Subcutaneous abdominal adipose tissue (tissue), 5 donors: ENCODE measurements around the gene PSMD9.
"Not testable (repeated sequence)": the region's sequence is repeated elsewhere in the genome, so short reads cannot be mapped to it uniquely, and the experiment has no call there.

Experiments used
- H3K27ac ChIP-seq: one replicate; pipeline ENCODE4 v1.7.0; 2013; ENCODE audit warnings: low read depth, mild to moderate bottlenecking, inconsistent platforms, low read length, moderate library complexity
- H3K27me3 ChIP-seq, 5 donors: one replicate each; pipeline ENCODE4 v1.7.0; 2013; ENCODE audit warnings: low read length in 5 of 5, inconsistent platforms in 1 of 5; ENCODE audit not compliant: control insufficient read depth in 5 of 5, insufficient read depth in 4 of 5
- H3K36me3 ChIP-seq, 5 donors: one replicate each; pipeline ENCODE4 v1.7.0; 2013; ENCODE audit warnings: low read length in 5 of 5; ENCODE audit not compliant: control insufficient read depth in 5 of 5, insufficient read depth in 5 of 5
- H3K4me1 ChIP-seq, 5 donors: one replicate each; pipeline ENCODE4 v1.7.0; 2013; ENCODE audit warnings: low read length in 5 of 5, mild to moderate bottlenecking in 3 of 5, moderate library complexity in 1 of 5; ENCODE audit not compliant: control insufficient read depth in 5 of 5, insufficient read depth in 5 of 5
- H3K4me3 ChIP-seq, 5 donors: one replicate each; pipeline ENCODE4 v1.7.0; 2013; ENCODE audit warnings: low read length in 5 of 5, low read depth in 1 of 5
- H3K9ac ChIP-seq, 5 donors: one replicate each; pipeline ENCODE4 v1.7.0; 2013; ENCODE audit warnings: low read length in 5 of 5, mild to moderate bottlenecking in 4 of 5, moderate library complexity in 3 of 5
- H3K9me3 ChIP-seq, 5 donors: one replicate each; pipeline ENCODE4 v1.7.0; 2013; ENCODE audit warnings: low read length in 5 of 5; ENCODE audit not compliant: control insufficient read depth in 5 of 5
- donor health status: healthy.
- donor health status: healthy.
- donor health status: healthy.
- donor health status: healthy.
- donor health status: healthy.

The PSMD9 gene

DNA sequence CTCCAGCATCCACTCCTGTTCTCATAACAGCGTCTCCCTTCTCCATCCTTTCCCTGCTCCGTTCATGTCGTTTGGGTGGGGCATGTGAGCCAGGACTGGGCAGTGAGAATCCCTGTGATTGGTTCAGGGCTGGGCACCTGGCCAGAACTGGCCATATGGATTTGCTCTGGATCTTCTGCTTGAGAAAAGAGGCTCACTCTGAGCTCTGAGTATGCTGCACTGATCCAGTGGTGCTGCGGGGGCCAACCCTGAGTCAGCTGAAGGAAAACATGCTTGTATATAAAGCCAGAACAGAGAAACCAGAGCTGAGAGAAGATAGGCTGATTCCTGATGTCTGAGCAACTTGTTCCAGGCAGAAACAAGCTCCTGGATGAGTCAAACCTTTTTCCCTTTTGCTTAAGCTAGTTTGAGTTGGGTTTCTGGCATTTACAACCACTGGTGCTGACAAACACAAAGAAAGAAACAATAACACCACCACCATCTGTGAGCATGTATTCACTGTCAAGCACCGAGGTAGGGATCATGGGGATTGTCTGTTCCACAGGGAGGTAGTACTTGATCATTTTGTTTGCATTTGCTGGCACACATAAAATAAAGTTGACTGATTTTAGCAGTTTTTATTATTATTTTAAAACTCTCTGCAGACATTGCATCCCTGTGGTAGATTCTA lies 15.9 kb upstream of the PSMD9 start:
- Histone ChIP-seq H3K36me3 (no peaks in the 10 kb centered on the region), H3K27ac (no peak overlapping the region), H3K9ac (no peak overlapping the region), H3K27me3 (no peaks in the 10 kb centered on the region), H3K9me3 (no peaks in the 10 kb centered on the region), H3K4me1 (no peaks in the 10 kb centered on the region), H3K4me3 (no peak overlapping the region)

- no peaks in the 10 kb centered on the region for H3K36me3 ChIP-seq
- no peaks in the 10 kb centered on the region for H3K9me3 ChIP-seq
- no peak overlapping the region for H3K9ac ChIP-seq
- no peak overlapping the region for H3K4me3 ChIP-seq
- no peaks in the 10 kb centered on the region for H3K27me3 ChIP-seq
- no peak overlapping the region for H3K27ac ChIP-seq
- no peaks in the 10 kb centered on the region for H3K4me1 ChIP-seq
Observed at GRCh38 chr12:121873216-121873569, 15.4 kb upstream of the PSMD9 start.

GRCh38 chr12:121874071-121874470 lies 14.5 kb upstream of the PSMD9 start:
- Histone ChIP-seq H3K4me1 (no peaks in the 10 kb centered on the region), H3K9ac (no peak overlapping the region), H3K27me3 (no peaks in the 10 kb centered on the region), H3K4me3 (no peak overlapping the region), H3K9me3 (no peaks in the 10 kb centered on the region), H3K36me3 (no peaks in the 10 kb centered on the region), H3K27ac (no peak overlapping the region)

DNA sequence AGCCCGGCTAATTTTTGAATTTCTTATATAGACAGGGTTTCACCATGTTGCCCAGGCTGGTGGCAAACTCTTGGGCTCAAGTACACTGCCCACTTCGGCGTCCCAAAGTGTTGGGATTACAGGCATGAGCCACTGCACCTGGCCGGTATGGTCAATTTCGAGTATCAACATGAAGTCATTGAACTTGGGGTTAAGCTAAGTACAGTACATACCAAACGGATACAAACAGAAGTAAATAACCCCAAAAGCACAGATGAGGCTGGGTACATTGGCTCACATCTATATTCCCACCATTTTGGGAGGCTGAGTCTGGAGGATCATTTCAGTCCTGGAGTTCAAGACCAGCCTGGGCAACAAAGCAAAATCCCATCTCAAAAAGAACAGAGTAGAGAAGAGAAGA lies 13.0 kb upstream of the PSMD9 start:
- Histone ChIP-seq H3K27ac (no peak overlapping the region), H3K36me3 (no peaks in the 10 kb centered on the region), H3K9ac (no peak overlapping the region), H3K4me1 (no peaks in the 10 kb centered on the region), H3K27me3 (no peaks in the 10 kb centered on the region), H3K4me3 (no peak overlapping the region), H3K9me3 (no peaks in the 10 kb centered on the region)

- not testable (repeated sequence) for H3K27ac ChIP-seq, H3K27me3 ChIP-seq, H3K4me1 ChIP-seq, H3K36me3 ChIP-seq, H3K9ac ChIP-seq, H3K4me3 ChIP-seq, H3K9me3 ChIP-seq
Observed at GRCh38 chr12:121876080-121876447, 12.5 kb upstream of the PSMD9 start.

GRCh38 chr12:121883315-121883660 lies 5.3 kb upstream of the PSMD9 start:
- H3K4me3 ChIP-seq: no peak overlapping the region
- no peak overlapping the region for H3K27ac ChIP-seq
- H3K9ac ChIP-seq: no peak overlapping the region
- H3K4me1 ChIP-seq: peaks cover 0 to 8% (median 5%) of the 10 kb centered on the region in 5 donors
- no peaks in the 10 kb centered on the region for H3K27me3 ChIP-seq
- H3K9me3 ChIP-seq: no peaks in the 10 kb centered on the region
- H3K36me3 ChIP-seq: no peaks in the 10 kb centered on the region

DNA sequence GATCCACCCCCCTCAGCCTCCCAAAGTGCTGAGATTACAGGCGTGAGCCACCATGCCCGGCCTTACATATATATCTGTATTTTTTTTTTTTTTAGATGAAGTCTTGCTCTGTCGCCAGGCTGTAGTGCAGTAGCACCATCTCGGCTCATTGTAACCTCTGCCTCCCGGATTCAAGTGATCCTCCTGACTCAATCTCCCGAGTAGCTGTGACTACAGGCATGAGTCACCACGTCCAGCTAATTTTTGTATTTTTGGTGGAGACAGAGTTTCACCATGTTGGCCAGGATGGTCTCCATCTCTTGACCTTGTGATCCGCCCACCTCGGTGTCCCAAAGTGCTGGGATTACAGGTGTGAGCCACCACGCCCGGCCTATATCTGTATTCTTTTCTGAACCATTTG lies 3.5 kb upstream of the PSMD9 start:
- H3K9ac ChIP-seq, H3K9me3 ChIP-seq, H3K27ac ChIP-seq, H3K27me3 ChIP-seq, H3K36me3 ChIP-seq, H3K4me3 ChIP-seq: not testable (repeated sequence)
- peaks cover 3 to 25% (median 18%) of the 10 kb centered on the region in 5 donors for H3K4me1 ChIP-seq

GRCh38 chr12:121888083-121888477 lies 510 bp upstream of the PSMD9 start:
- Histone ChIP-seq H3K36me3 (peaks cover 0 to 4% (median 0%) of the 10 kb centered on the region in 5 donors), H3K4me3 (peak overlapping the region; percentile 64 to 95 (median 94)), H3K27me3 (no peaks in the 10 kb centered on the region), H3K4me1 (peaks cover 3 to 31% (median 25%) of the 10 kb centered on the region in 5 donors), H3K27ac (no peak overlapping the region), H3K9ac (peak overlapping the region in 1 of 5 donors; percentile 39), H3K9me3 (no peaks in the 10 kb centered on the region)

DNA sequence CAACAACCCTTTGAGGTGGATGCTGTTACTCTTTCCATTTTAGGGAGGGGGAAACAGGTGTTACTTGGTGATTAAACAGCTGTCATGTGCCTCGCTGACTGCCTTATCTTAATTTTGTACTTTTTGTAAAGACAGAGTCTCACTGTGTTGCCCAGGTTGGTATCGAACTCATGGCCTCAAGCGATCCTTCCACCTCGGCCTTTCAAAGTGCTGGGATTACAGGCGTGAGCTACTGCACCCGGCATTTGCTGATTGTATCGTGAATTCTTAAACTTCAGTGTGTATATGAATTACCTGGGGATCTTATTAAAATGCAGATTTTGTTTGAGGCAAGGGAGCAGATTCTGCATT lies 659 bp downstream of the PSMD9 start:
- Histone ChIP-seq H3K9me3 (no peaks in the 10 kb centered on the region), H3K27ac (peak overlapping the region; percentile 91), H3K4me3 (peak overlapping the region; percentile 85 to 96 (median 94)), H3K36me3 (peaks cover 0 to 10% (median 4%) of the 10 kb centered on the region in 5 donors), H3K4me1 (peaks cover 3 to 36% (median 28%) of the 10 kb centered on the region in 5 donors), H3K9ac (peak overlapping the region; percentile 82 to 96 (median 94)), H3K27me3 (no peaks in the 10 kb centered on the region)

- H3K27ac ChIP-seq: peak overlapping the region; percentile 91
- H3K36me3 ChIP-seq: peaks cover 0 to 12% (median 5%) of the 10 kb centered on the region in 5 donors
- peaks cover 3 to 39% (median 30%) of the 10 kb centered on the region in 5 donors for H3K4me1 ChIP-seq
- peak overlapping the region; percentile 85 to 96 (median 94) for H3K4me3 ChIP-seq
- not testable (repeated sequence) for H3K27me3 ChIP-seq, H3K9me3 ChIP-seq
- H3K9ac ChIP-seq: peak overlapping the region; percentile 82 to 96 (median 94)
Observed at GRCh38 chr12:121889661-121890060, 1.1 kb downstream of the PSMD9 start.
